ENCODE data around the gene PARVA. TPM values are rescaled to one million over a fixed set of nuclear protein-coding genes. Genes with fewer than 3 reads are reported as not detected.

The PARVA gene
- total and polyA plus RNA-seq, 2 donors (not counting 1 experiment from before 2014, with no cell fraction given) = 27.7 to 195 TPM

DNA sequence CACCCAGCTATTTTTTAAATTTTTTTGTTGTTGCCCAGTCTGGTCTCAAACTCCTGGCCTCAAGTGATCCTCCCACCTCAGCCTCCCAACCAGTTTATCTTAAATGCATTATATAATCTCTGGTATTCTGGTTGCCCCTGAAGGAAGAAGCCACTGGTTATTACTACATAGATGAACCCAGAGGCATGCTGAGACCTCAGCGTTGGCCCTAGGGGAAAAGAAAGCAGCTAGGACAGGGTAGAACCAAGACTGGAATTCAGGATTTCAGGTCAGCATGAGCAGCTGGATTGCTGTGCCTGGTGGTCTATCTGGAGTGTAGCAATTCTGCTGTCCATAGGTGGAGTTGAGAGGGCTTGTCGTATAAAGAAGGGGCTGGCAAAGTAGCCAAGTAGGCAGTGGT lies 67.2 kb downstream of the PARVA start:
- DNase-seq (ENCODE audit: low read depth in 2 of 2) = no peak
- Histone ChIP-seq H3K9me3 (ENCODE audit: control insufficient read depth, insufficient read depth, low read depth, low read length) (no peaks in the 10 kb centered on the region), H3K79me2 (ENCODE audit: control insufficient read depth, insufficient read depth, low read length) (peaks cover 37% of the 10 kb centered on the region), H3K4me2 (ENCODE audit: extremely low read depth, insufficient read depth, low read length) (no peak overlapping the region), H3K4me1 (ENCODE audit: control insufficient read depth, extremely low read depth, insufficient read depth, low read length) (peaks cover 10% of the 10 kb centered on the region), H4K20me1 (ENCODE audit: control insufficient read depth, extremely low read depth, insufficient read depth, low read length) (no peaks in the 10 kb centered on the region), H3K9ac (ENCODE audit: insufficient read depth, low read length) (no peak overlapping the region), H3K27me3 (ENCODE audit: control insufficient read depth, insufficient read depth, low read length) (no peaks in the 10 kb centered on the region), H3K4me3 (replicated peaks in 1 of 4; ENCODE audit: control extremely low read depth in 1 of 4, insufficient read depth in 1 of 4, low read depth in 3 of 4, low read length in 4 of 4) (no peak overlapping the region), H3K36me3 (ENCODE audit: control insufficient read depth, insufficient read depth, low read length) (no peaks in the 10 kb centered on the region), H2AFZ (ENCODE audit: low read length) (no peak overlapping the region), H3K27ac (ENCODE audit: insufficient read depth, low read length) (no peak overlapping the region)
- TF ChIP-seq, protein P1, sequence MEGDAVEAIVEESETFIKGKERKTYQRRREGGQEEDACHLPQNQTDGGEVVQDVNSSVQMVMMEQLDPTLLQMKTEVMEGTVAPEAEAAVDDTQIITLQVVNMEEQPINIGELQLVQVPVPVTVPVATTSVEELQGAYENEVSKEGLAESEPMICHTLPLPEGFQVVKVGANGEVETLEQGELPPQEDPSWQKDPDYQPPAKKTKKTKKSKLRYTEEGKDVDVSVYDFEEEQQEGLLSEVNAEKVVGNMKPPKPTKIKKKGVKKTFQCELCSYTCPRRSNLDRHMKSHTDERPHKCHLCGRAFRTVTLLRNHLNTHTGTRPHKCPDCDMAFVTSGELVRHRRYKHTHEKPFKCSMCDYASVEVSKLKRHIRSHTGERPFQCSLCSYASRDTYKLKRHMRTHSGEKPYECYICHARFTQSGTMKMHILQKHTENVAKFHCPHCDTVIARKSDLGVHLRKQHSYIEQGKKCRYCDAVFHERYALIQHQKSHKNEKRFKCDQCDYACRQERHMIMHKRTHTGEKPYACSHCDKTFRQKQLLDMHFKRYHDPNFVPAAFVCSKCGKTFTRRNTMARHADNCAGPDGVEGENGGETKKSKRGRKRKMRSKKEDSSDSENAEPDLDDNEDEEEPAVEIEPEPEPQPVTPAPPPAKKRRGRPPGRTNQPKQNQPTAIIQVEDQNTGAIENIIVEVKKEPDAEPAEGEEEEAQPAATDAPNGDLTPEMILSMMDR (conservative IDR thresholded peaks at IDR 0.05 in 1 of 2, IDR thresholded peaks at IDR 0.05 in 1 of 2; ENCODE audit: low read depth in 1 of 2, low read length in 2 of 2) = no peak
- TF ChIP-seq EZH2 (IDR thresholded peaks at IDR 0.05; ENCODE audit: low read length, missing control alignments) = no peak

DNA sequence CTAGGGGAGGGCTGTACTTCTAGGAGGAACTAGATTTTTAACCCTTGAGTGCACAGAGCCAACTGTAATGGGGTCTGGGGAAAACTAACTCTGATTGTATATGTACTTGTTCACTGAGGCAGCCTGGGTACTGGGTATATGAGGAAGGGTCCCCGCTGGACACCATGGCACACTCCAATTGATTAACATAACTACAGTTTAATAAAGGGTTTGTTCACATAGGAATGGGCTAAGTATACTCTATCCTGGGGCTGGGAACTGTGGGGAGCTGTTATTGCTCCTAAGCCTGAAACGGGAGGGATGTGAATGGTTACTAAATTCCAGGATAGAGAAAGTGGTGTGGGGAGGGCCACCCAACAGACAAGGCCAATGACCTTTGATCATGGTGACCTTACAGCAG lies 67.6 kb downstream of the PARVA start:
- Histone ChIP-seq H3K79me2 (ENCODE audit: control insufficient read depth, insufficient read depth, low read length) (peaks cover 38% of the 10 kb centered on the region), H3K27ac (ENCODE audit: insufficient read depth, low read length) (no peak overlapping the region), H3K27me3 (ENCODE audit: control insufficient read depth, insufficient read depth, low read length) (no peaks in the 10 kb centered on the region), H3K4me1 (ENCODE audit: control insufficient read depth, extremely low read depth, insufficient read depth, low read length) (peaks cover 13% of the 10 kb centered on the region), H4K20me1 (ENCODE audit: control insufficient read depth, extremely low read depth, insufficient read depth, low read length) (no peaks in the 10 kb centered on the region), H3K9ac (ENCODE audit: insufficient read depth, low read length) (no peak overlapping the region), H3K9me3 (ENCODE audit: control insufficient read depth, insufficient read depth, low read depth, low read length) (no peaks in the 10 kb centered on the region), H3K4me2 (ENCODE audit: extremely low read depth, insufficient read depth, low read length) (no peak overlapping the region), H3K4me3 (replicated peaks in 1 of 4; ENCODE audit: control extremely low read depth in 1 of 4, insufficient read depth in 1 of 4, low read depth in 3 of 4, low read length in 4 of 4) (no peak overlapping the region), H3K36me3 (ENCODE audit: control insufficient read depth, insufficient read depth, low read length) (no peaks in the 10 kb centered on the region), H2AFZ (ENCODE audit: low read length) (no peak overlapping the region)
- TF ChIP-seq EZH2 (IDR thresholded peaks at IDR 0.05; ENCODE audit: low read length, missing control alignments) = no peak
- TF ChIP-seq, protein P1 (conservative IDR thresholded peaks at IDR 0.05 in 1 of 2, IDR thresholded peaks at IDR 0.05 in 1 of 2; ENCODE audit: low read depth in 1 of 2, low read length in 2 of 2) = no peak
- no peak for DNase-seq (ENCODE audit: low read depth in 2 of 2)

GRCh38 chr11:12446863-12447262 lies 69.5 kb downstream of the PARVA start:
- Histone ChIP-seq H3K4me2 (ENCODE audit: extremely low read depth, insufficient read depth, low read length) (no peak overlapping the region), H3K79me2 (ENCODE audit: control insufficient read depth, insufficient read depth, low read length) (peaks cover 39% of the 10 kb centered on the region), H2AFZ (ENCODE audit: low read length) (no peak overlapping the region), H3K27ac (ENCODE audit: insufficient read depth, low read length) (no peak overlapping the region), H3K4me1 (ENCODE audit: control insufficient read depth, extremely low read depth, insufficient read depth, low read length) (peaks cover 17% of the 10 kb centered on the region), H3K9me3 (ENCODE audit: control insufficient read depth, insufficient read depth, low read depth, low read length) (no peaks in the 10 kb centered on the region), H3K4me3 (replicated peaks in 1 of 4; ENCODE audit: control extremely low read depth in 1 of 4, insufficient read depth in 1 of 4, low read depth in 3 of 4, low read length in 4 of 4) (no peak overlapping the region), H3K9ac (ENCODE audit: insufficient read depth, low read length) (no peak overlapping the region), H4K20me1 (ENCODE audit: control insufficient read depth, extremely low read depth, insufficient read depth, low read length) (no peaks in the 10 kb centered on the region), H3K27me3 (ENCODE audit: control insufficient read depth, insufficient read depth, low read length) (no peaks in the 10 kb centered on the region), H3K36me3 (ENCODE audit: control insufficient read depth, insufficient read depth, low read length) (no peaks in the 10 kb centered on the region)
- TF ChIP-seq EZH2 (IDR thresholded peaks at IDR 0.05; ENCODE audit: low read length, missing control alignments) = no peak
- TF ChIP-seq, protein P1 (conservative IDR thresholded peaks at IDR 0.05 in 1 of 2, IDR thresholded peaks at IDR 0.05 in 1 of 2; ENCODE audit: low read depth in 1 of 2, low read length in 2 of 2) = no peak
- DNase-seq (ENCODE audit: low read depth in 2 of 2) = no peak
